K562 treated with DMSO at 1 percent for 48 hours (cell line): ENCODE data around the gene TYMS. TPM values are rescaled to one million over a fixed set of nuclear protein-coding genes. Genes with fewer than 3 reads are reported as not detected.

Source experiments
- total RNA-seq: library from RNA; unstranded; fragments of 300-600 nt; gene quantifications from 2 replicates; pipeline ENCODE4 v1.2.3, GENCODE V29; 2022; ENCODE audit warnings: low replicate concordance; ENCODE audit errors: extremely low read depth

TYMS gene
- not detected in 2 replicates for total RNA-seq

DNA sequence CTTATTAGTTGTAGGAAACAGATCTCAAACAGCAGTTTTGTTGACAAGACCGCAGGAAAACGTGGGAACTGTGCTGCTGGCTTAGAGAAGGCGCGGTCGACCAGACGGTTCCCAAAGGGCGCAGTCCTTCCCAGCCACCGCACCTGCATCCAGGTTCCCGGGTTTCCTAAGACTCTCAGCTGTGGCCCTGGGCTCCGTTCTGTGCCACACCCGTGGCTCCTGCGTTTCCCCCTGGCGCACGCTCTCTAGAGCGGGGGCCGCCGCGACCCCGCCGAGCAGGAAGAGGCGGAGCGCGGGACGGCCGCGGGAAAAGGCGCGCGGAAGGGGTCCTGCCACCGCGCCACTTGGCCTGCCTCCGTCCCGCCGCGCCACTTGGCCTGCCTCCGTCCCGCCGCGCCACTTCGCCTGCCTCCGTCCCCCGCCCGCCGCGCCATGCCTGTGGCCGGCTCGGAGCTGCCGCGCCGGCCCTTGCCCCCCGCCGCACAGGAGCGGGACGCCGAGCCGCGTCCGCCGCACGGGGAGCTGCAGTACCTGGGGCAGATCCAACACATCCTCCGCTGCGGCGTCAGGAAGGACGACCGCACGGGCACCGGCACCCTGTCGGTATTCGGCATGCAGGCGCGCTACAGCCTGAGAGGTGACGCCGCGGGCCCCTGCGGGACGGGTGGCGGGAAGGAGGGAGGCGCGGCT is at the start of gene TYMS:
Gene TYMS (plus strand): TSS at position 343 of the 690 bp plus-strand sequence. CDS start 90 bp downstream, at position 433.

DNA sequence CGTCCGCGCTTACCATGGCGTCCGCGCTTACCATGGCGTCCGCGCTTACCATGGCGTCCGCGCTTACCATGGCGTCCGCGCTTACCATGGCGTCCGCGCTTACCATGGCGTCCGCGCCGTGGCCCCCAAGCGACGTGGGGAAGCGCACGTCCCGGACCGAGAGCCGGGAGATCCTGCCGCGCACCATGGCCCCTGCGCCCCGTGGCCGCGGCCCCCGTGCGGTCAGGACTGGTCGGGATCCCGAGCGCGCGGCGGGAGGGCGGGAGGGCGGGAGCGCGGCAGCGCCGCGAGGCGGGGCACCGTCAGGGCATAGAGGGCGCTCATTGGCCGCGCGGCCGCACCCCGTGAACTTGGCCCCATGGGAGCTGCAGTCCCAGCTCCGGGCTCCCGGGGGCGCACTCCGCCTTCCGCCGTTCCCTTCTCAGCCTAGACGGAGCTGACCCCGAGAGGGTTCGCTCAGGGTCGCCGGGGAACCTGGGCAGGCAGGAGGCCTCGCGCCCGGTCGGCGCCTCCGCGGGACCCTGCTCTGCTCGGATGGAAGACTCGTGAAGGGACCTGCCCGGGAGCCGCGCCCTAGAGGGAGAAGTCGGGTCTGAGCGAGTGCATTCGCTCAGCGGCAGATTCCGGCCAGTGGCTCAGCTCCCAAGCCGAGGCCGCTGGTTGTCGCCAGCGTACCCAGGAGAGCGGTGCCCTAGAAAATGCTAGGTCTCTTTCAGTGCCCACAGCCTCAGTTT is 55.1 kb downstream of the TYMS start, which contains the start of gene ENOSF1:
Gene ENOSF1 (minus strand): TSS at position 230 of the 734 bp plus-strand sequence. CDS start 43 bp downstream, at position 187.

Other genes with a start within 250 kb of the TYMS start
- gene COLEC12, start 157.0 kb upstream of the TYMS start, total RNA-seq, result not detected in 2 replicates
- not detected in 2 replicates for gene CETN1, start 77.3 kb upstream of the TYMS start, total RNA-seq
- gene CLUL1, start 60.7 kb upstream of the TYMS start, total RNA-seq, result not detected in 2 replicates
- gene ENOSF1, start 55.0 kb downstream of the TYMS start, total RNA-seq, result not detected in 2 replicates
- gene YES1, start 154.6 kb downstream of the TYMS start, total RNA-seq, result not detected in 2 replicates
- gene ADCYAP1, start 247.2 kb downstream of the TYMS start, total RNA-seq, result not detected in 2 replicates